ENCODE data around the gene SLC9A5. TPM values are rescaled to one million over a fixed set of nuclear protein-coding genes. Genes with fewer than 3 reads are reported as not detected.
A peak's percentile ranks its signal among the peaks of the same experiment; 100 is the strongest.

SLC9A5 gene
- total and polyA plus RNA-seq, 9 of the 15 experiments (the other 6 are each of a cell fraction or from before 2014, with no cell fraction given) = 0.06 to 3.1 (median 1.2) TPM

DNA sequence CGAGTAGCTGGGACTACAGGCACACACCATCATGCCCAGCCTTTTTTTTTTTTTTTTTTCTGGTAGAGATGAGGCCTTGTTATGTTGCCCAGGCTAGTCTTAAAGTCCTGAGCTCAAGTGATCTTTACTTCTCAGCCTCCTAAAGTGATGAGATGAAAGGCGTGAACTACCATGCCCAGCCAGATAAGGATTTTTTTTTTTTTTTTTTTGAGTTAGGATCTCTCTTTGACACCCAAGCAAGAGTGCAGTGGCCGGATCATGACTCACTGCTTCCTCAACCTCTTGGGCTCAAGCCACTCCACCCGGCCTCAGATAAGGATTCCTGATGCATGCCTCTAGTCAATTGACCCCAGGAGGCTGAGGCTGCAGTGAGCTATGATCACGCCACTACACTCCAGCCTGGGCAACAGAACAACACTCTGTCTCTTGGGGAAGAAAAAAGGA is 19.4 kb downstream of the SLC9A5 start (continued):
- TF ChIP-seq, protein P1, sequence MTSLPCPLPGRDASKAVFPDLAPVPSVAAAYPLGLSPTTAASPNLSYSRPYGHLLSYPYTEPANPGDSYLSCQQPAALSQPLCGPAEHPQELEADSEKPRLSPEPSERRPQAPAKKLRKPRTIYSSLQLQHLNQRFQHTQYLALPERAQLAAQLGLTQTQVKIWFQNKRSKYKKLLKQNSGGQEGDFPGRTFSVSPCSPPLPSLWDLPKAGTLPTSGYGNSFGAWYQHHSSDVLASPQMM (CRISPR knock-in tag; IDR thresholded peaks at IDR 0.05) = no peak
- peak; percentile 54; the same call in 1 of the 2 replicates for TF ChIP-seq SREBF1 (IDR thresholded peaks at IDR 0.05; ENCODE audit: borderline replicate concordance, low read depth, low read length)
- TF ChIP-seq CBFA2T2 (conservative IDR thresholded peaks at IDR 0.05) = peak; percentile 87
- TF ChIP-seq FOXM1 (IDR thresholded peaks at IDR 0.05; ENCODE audit: low read depth) = peak; percentile 65
- no peak for TF ChIP-seq FOXM1 (CRISPR knock-in tag; IDR thresholded peaks at IDR 0.05; ENCODE audit: low read depth)
- TF ChIP-seq, protein P2, sequence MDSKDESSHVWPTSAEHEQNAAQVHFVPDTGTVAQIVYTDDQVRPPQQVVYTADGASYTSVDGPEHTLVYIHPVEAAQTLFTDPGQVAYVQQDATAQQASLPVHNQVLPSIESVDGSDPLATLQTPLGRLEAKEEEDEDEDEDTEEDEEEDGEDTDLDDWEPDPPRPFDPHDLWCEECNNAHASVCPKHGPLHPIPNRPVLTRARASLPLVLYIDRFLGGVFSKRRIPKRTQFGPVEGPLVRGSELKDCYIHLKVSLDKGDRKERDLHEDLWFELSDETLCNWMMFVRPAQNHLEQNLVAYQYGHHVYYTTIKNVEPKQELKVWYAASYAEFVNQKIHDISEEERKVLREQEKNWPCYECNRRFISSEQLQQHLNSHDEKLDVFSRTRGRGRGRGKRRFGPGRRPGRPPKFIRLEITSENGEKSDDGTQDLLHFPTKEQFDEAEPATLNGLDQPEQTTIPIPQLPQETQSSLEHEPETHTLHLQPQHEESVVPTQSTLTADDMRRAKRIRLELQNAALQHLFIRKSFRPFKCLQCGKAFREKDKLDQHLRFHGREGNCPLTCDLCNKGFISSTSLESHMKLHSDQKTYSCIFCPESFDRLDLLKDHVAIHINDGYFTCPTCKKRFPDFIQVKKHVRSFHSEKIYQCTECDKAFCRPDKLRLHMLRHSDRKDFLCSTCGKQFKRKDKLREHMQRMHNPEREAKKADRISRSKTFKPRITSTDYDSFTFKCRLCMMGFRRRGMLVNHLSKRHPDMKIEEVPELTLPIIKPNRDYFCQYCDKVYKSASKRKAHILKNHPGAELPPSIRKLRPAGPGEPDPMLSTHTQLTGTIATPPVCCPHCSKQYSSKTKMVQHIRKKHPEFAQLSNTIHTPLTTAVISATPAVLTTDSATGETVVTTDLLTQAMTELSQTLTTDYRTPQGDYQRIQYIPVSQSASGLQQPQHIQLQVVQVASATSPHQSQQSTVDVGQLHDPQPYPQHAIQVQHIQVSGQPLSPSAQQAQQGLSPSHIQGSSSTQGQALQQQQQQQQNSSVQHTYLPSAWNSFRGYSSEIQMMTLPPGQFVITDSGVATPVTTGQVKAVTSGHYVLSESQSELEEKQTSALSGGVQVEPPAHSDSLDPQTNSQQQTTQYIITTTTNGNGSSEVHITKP (IDR thresholded peaks at IDR 0.05; ENCODE audit: partially characterized antibody) = peak; percentile 72
- TF ChIP-seq, protein P3, sequence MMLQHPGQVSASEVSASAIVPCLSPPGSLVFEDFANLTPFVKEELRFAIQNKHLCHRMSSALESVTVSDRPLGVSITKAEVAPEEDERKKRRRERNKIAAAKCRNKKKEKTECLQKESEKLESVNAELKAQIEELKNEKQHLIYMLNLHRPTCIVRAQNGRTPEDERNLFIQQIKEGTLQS (IDR thresholded peaks at IDR 0.05) = peak; percentile 94
- TF ChIP-seq, protein P3 (CRISPR knock-in tag; conservative IDR thresholded peaks at IDR 0.05) = peak; percentile 80; the same call in 1 of the 2 replicates
- TF ChIP-seq NEUROD1 (IDR thresholded peaks at IDR 0.05; ENCODE audit: borderline replicate concordance, low read depth, low read length, partially characterized antibody) = peak; percentile 59
- TF ChIP-seq ZNF644 (tag; IDR thresholded peaks at IDR 0.05; ENCODE audit: low read depth) = peak; percentile 63; the same call in 1 of the 2 replicates
- peak; percentile 99 for TF ChIP-seq ZNF384 (IDR thresholded peaks at IDR 0.05; ENCODE audit: low read depth, low read length)
- TF ChIP-seq DMBX1 (CRISPR knock-in tag; IDR thresholded peaks at IDR 0.05; ENCODE audit: borderline replicate concordance) = peak; percentile 50; the same call in 1 of the 2 replicates
- no peak for TF ChIP-seq TAF7 (tag; IDR thresholded peaks at IDR 0.05)
- peak; percentile 11; the same call in 1 of the 2 replicates for TF ChIP-seq ZFX (CRISPR knock-in tag; IDR thresholded peaks at IDR 0.05)
- peak; percentile 57 for TF ChIP-seq FOS (IDR thresholded peaks at IDR 0.05; ENCODE audit: extremely low read depth, insufficient read length)
- TF ChIP-seq, protein P4, sequence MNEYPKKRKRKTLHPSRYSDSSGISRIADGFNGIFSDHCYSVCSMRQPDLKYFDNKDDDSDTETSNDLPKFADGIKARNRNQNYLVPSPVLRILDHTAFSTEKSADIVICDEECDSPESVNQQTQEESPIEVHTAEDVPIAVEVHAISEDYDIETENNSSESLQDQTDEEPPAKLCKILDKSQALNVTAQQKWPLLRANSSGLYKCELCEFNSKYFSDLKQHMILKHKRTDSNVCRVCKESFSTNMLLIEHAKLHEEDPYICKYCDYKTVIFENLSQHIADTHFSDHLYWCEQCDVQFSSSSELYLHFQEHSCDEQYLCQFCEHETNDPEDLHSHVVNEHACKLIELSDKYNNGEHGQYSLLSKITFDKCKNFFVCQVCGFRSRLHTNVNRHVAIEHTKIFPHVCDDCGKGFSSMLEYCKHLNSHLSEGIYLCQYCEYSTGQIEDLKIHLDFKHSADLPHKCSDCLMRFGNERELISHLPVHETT (CRISPR knock-in tag; conservative IDR thresholded peaks at IDR 0.05 in 1 of 2, IDR thresholded peaks at IDR 0.05 in 1 of 2) = peak in 1 of 2 experiments; percentile 72; a peak in 2 of 4 replicates
- TF ChIP-seq MTA3 (IDR thresholded peaks at IDR 0.05; ENCODE audit: borderline replicate concordance) = peak; percentile 55; the same call in 1 of the 2 replicates
- peak; percentile 44; the same call in 1 of the 2 replicates for TF ChIP-seq C11orf30 (IDR thresholded peaks at IDR 0.05; ENCODE audit: low read depth)
- TF ChIP-seq RCOR1 (IDR thresholded peaks at IDR 0.05; ENCODE audit: borderline replicate concordance in 1 of 2, low read depth in 2 of 2, low read length in 2 of 2) = peak in 1 of 2 experiments; percentile 92; a peak in 2 of 4 replicates
- peak; percentile 75; the same call in 1 of the 2 replicates for TF ChIP-seq MYNN (IDR thresholded peaks at IDR 0.05)
- TF ChIP-seq MYNN (CRISPR knock-in tag; IDR thresholded peaks at IDR 0.05) = no peak

Data from K562 (cell line).